HEK293 (cell line): ENCODE data around the gene CEP135.

Source experiments
- CTCF ChIA-PET: fragments of 350-600 bp; formaldehyde crosslinking; extraction: SDS; loops from one replicate; lab custom pipeline; 2021; ENCODE audit warnings: antibody characterized with exemption; lab: Yijun Ruan, JAX
- POLR2A ChIA-PET: fragments of 300-600 bp; formaldehyde crosslinking; extraction: SDS; loops from one replicate; lab custom pipeline; 2020; ENCODE audit warnings: antibody characterized with exemption, inconsistent platforms; lab: Yijun Ruan, JAX
- H3K27ac ChIP-seq: fragments of 200-500 bp; sonication (Bioruptor generic); 2 replicates; pipeline ENCODE4 v1.5.1; 2014; ENCODE audit warnings: low read depth, low read length, control low read depth, inconsistent platforms; ENCODE audit errors: extremely low read depth
- H3K36me3 ChIP-seq, 2 experiments: fragments of 200-500 bp in 1 of 2; sonication (Bioruptor generic) in 1 of 2; 1 replicate in 1 of 2; 2 replicates in 1 of 2; pipeline ENCODE4 v1.5.1; 2014 to 2017; ENCODE audit warnings: inconsistent platforms in 2 of 2, low read length in 2 of 2; ENCODE audit not compliant: control insufficient read depth in 2 of 2, insufficient read depth in 1 of 2
- H3K4me1 ChIP-seq: fragments of 200-500 bp; sonication (Bioruptor generic); 2 replicates; pipeline ENCODE4 v1.5.1; 2014; ENCODE audit warnings: mild to moderate bottlenecking, low read length, inconsistent platforms; ENCODE audit not compliant: control insufficient read depth, insufficient read depth
- H3K4me3 ChIP-seq: 2 replicates; pipeline ENCODE4 v1.5.1; 2011; ENCODE audit warnings: low read depth, mild to moderate bottlenecking, control low read depth, low read length, moderate library complexity
- H3K9me3 ChIP-seq: fragments of 200-500 bp; sonication (Bioruptor generic); 2 replicates; pipeline ENCODE4 v1.5.1; 2014; ENCODE audit warnings: low read depth, low read length, inconsistent platforms; ENCODE audit not compliant: control insufficient read depth, insufficient read depth
- GLI4 ChIP-seq: fragments of 450-650 bp; formaldehyde crosslinking; IDR thresholded peaks from 2 replicates; pipeline ENCODE4 v1.5.1; 2016; ENCODE audit warnings: missing biosample characterization, missing genetic modification characterization
- PBX3 ChIP-seq: sonication (generic); formaldehyde crosslinking; IDR thresholded peaks from 2 replicates; pipeline ENCODE4 v1.8.1; 2022; ENCODE audit warnings: mild to moderate bottlenecking, moderate library complexity, missing genetic modification reagents
- PRDM6 ChIP-seq: fragments of 450-650 bp; formaldehyde crosslinking; IDR thresholded peaks from 2 replicates; pipeline ENCODE4 v1.5.1; 2017; ENCODE audit warnings: missing biosample characterization, missing genetic modification characterization
- REST ChIP-seq: fragments of 450-650 bp; formaldehyde crosslinking; IDR thresholded peaks from 2 replicates; pipeline ENCODE4 v1.5.1; 2016; ENCODE audit warnings: missing biosample characterization, missing genetic modification characterization
- SALL2 ChIP-seq: fragments of 450-650 bp; formaldehyde crosslinking; IDR thresholded peaks from 2 replicates; pipeline ENCODE4 v1.5.0; 2017; ENCODE audit warnings: missing biosample characterization, mild to moderate bottlenecking, missing genetic modification characterization, borderline replicate concordance
- TRIM28 ChIP-seq: IDR thresholded peaks from 2 replicates; pipeline ENCODE4 v1.6.1; 2011; ENCODE audit warnings: low read length, control low read depth, borderline replicate concordance
- WT1 ChIP-seq: fragments of 450-650 bp; formaldehyde crosslinking; IDR thresholded peaks from 2 replicates; pipeline ENCODE4 v1.5.1; 2016; ENCODE audit warnings: missing biosample characterization, missing genetic modification characterization
- ZBTB49 ChIP-seq: fragments of 450-650 bp; formaldehyde crosslinking; IDR thresholded peaks from 2 replicates; pipeline ENCODE4 v1.5.1; 2016; ENCODE audit warnings: missing biosample characterization, missing genetic modification characterization, low read depth
- ZNF10 ChIP-seq: fragments of 450-650 bp; formaldehyde crosslinking; IDR thresholded peaks from 2 replicates; pipeline ENCODE4 v1.5.1; 2017; ENCODE audit warnings: missing biosample characterization, missing genetic modification characterization
- ZNF157 ChIP-seq: fragments of 450-650 bp; formaldehyde crosslinking; IDR thresholded peaks from 2 replicates; pipeline ENCODE4 v1.5.1; 2016; ENCODE audit warnings: missing biosample characterization, missing genetic modification characterization
- ZNF174 ChIP-seq: fragments of 450-650 bp; formaldehyde crosslinking; IDR thresholded peaks from 2 replicates; pipeline ENCODE4 v1.5.0; 2017; ENCODE audit warnings: missing biosample characterization, mild to moderate bottlenecking, missing genetic modification characterization
- ZNF202 ChIP-seq: fragments of 450-650 bp; formaldehyde crosslinking; IDR thresholded peaks from 2 replicates; pipeline ENCODE4 v1.5.1; 2016; ENCODE audit warnings: missing biosample characterization, missing genetic modification characterization, borderline replicate concordance
- ZNF266 ChIP-seq: fragments of 450-650 bp; formaldehyde crosslinking; IDR thresholded peaks from 2 replicates; pipeline ENCODE4 v1.5.1; 2016; ENCODE audit warnings: missing biosample characterization, missing genetic modification characterization, low read depth
- ZNF280D ChIP-seq: fragments of 450-650 bp; formaldehyde crosslinking; IDR thresholded peaks from 2 replicates; pipeline ENCODE4 v1.5.1; 2016; ENCODE audit warnings: missing biosample characterization, missing genetic modification characterization
- ZNF311 ChIP-seq: fragments of 450-650 bp; formaldehyde crosslinking; IDR thresholded peaks from 2 replicates; pipeline ENCODE4 v1.5.1; 2017; ENCODE audit warnings: missing biosample characterization, missing genetic modification characterization, borderline replicate concordance
- ZNF521 ChIP-seq: fragments of 450-650 bp; formaldehyde crosslinking; IDR thresholded peaks from 2 replicates; pipeline ENCODE4 v1.5.1; 2017; ENCODE audit warnings: missing biosample characterization, mild to moderate bottlenecking, missing genetic modification characterization
- ZNF548 ChIP-seq: fragments of 450-650 bp; formaldehyde crosslinking; IDR thresholded peaks from 2 replicates; pipeline ENCODE4 v1.5.1; 2016; ENCODE audit warnings: missing biosample characterization, missing genetic modification characterization
- ZNF549 ChIP-seq: fragments of 450-650 bp; IDR thresholded peaks from 2 replicates; pipeline ENCODE4 v1.5.1; 2018; ENCODE audit warnings: missing biosample characterization, missing genetic modification characterization, mild to moderate bottlenecking, inconsistent platforms, moderate library complexity
- ZNF555 ChIP-seq: fragments of 450-650 bp; formaldehyde crosslinking; conservative IDR thresholded peaks from 2 replicates; pipeline ENCODE4 v1.5.1; 2017; ENCODE audit warnings: missing biosample characterization, mild to moderate bottlenecking, missing genetic modification characterization, inconsistent platforms
- ZNF561 ChIP-seq: fragments of 450-650 bp; IDR thresholded peaks from 2 replicates; pipeline ENCODE4 v1.5.1; 2018; ENCODE audit warnings: missing biosample characterization, missing genetic modification characterization, borderline replicate concordance
- ZNF670 ChIP-seq: fragments of 450-650 bp; formaldehyde crosslinking; IDR thresholded peaks from 2 replicates; pipeline ENCODE4 v1.5.1; 2016; ENCODE audit warnings: missing biosample characterization, missing genetic modification characterization, low read depth
- ZNF792 ChIP-seq: fragments of 450-650 bp; formaldehyde crosslinking; IDR thresholded peaks from 2 replicates; pipeline ENCODE4 v1.5.1; 2016; ENCODE audit warnings: missing biosample characterization, missing genetic modification characterization
- ZXDB ChIP-seq: fragments of 450-650 bp; formaldehyde crosslinking; IDR thresholded peaks from 2 replicates; pipeline ENCODE4 v1.5.1; 2016; ENCODE audit warnings: missing biosample characterization, missing genetic modification characterization

CEP135 gene

GRCh38 chr4:55973650-55974049, 24.9 kb downstream of the CEP135 start (continued):
- no peak for TF ChIP-seq ZBTB49 (tag by site-specific recombination)
- no peak for TF ChIP-seq TRIM28
- no peak for TF ChIP-seq ZNF202 (tag by site-specific recombination)
- no peak for TF ChIP-seq ZNF670 (tag by site-specific recombination)

- peaks cover 19 to 69% of the 10 kb centered on the region in 2 experiments for H3K36me3 ChIP-seq
- H3K9me3 ChIP-seq = no peaks in the 10 kb centered on the region
- H3K27ac ChIP-seq = no peak overlapping the region
- CTCF ChIA-PET = no interaction called here
- H3K4me3 ChIP-seq = no peak overlapping the region
- H3K4me1 ChIP-seq = no peaks in the 10 kb centered on the region
- no peak for TF ChIP-seq SALL2 (tag by site-specific recombination)
- TF ChIP-seq REST = no peak
- TF ChIP-seq PBX3 (CRISPR knock-in tag) = no peak
- no peak for TF ChIP-seq ZNF521 (tag by site-specific recombination)
- no peak for TF ChIP-seq ZNF549 (tag by site-specific recombination)
- no peak for TF ChIP-seq ZNF157 (tag by site-specific recombination)
- TF ChIP-seq ZNF280D (tag by site-specific recombination) = no peak
- TF ChIP-seq GLI4 (tag by site-specific recombination) = no peak
- no peak for TF ChIP-seq ZNF10 (tag by site-specific recombination)
- no peak for TF ChIP-seq ZNF792 (tag by site-specific recombination)
- no peak for TF ChIP-seq ZNF311 (tag by site-specific recombination)
- no peak for TF ChIP-seq WT1 (tag by site-specific recombination)
- no peak for TF ChIP-seq PRDM6 (tag by site-specific recombination)
- TF ChIP-seq ZNF555 (tag by site-specific recombination) = no peak
- TF ChIP-seq ZNF174 (tag by site-specific recombination) = no peak
- no peak for TF ChIP-seq ZXDB (tag by site-specific recombination)
- no peak for TF ChIP-seq ZNF266 (tag by site-specific recombination)
- TF ChIP-seq ZNF561 (tag by site-specific recombination) = no peak
- no peak for TF ChIP-seq ZNF548
- POLR2A ChIA-PET = no interaction called here
Observed at GRCh38 chr4:55977811-55978210, 29.1 kb downstream of the CEP135 start.
